IMR-90 (cell line): ENCODE measurements around the gene PRR19. TPM values are rescaled to one million over a fixed set of nuclear protein-coding genes. Genes with fewer than 3 reads are reported as not detected.

Source experiments
- ATAC-seq: fragments of 200-7000 bp; cut with Tn5 transposase; 2 replicates; pipeline ENCODE4 v1.9.1; 2020; ENCODE audit warnings: low read depth, mild to moderate bottlenecking, moderate library complexity
- BruUV-seq: library from RNA; stranded (reverse); fragments of 400-500 nt; replicated peaks from 2 replicates; lab custom pipeline; 2021; lab: Mats Ljungman, UMichigan
- CTCF ChIA-PET: fragments of 300-600 bp; formaldehyde crosslinking; extraction: SDS; loops from one replicate; lab custom pipeline; 2021; ENCODE audit warnings: antibody characterized with exemption; lab: Yijun Ruan, JAX
- POLR2A ChIA-PET: fragments of 300-600 bp; sonication (Branson Sonifier 250); formaldehyde crosslinking; loops from one replicate; lab custom pipeline; 2022; ENCODE audit warnings: antibody characterized with exemption; ENCODE audit not compliant: unreplicated experiment; lab: Charles Lee
- DNase-seq: peaks from one replicate; pipeline ENCODE4 v3.0.0; 2013
- H2AFZ ChIP-seq: replicated peaks from 2 replicates; pipeline ENCODE3; 2013; ENCODE audit warnings: low read length, mild to moderate bottlenecking; ENCODE audit not compliant: poor library complexity
- H2AK5ac ChIP-seq: 2 replicates; pipeline ENCODE4 v1.6.1; 2013; ENCODE audit warnings: low read depth, low read length, inconsistent platforms
- H2AK9ac ChIP-seq: replicated peaks from 2 replicates; pipeline ENCODE3; 2013; ENCODE audit warnings: mild to moderate bottlenecking, low read depth, low read length, moderate library complexity; ENCODE audit not compliant: poor library complexity
- H2BK120ac ChIP-seq: 2 replicates; pipeline ENCODE4 v1.6.1; 2013; ENCODE audit warnings: low read depth, low read length, inconsistent platforms
- H2BK15ac ChIP-seq: 3 replicates; pipeline ENCODE4 v1.6.1; 2013; ENCODE audit warnings: low read depth, low read length, inconsistent platforms
- H2BK20ac ChIP-seq: 2 replicates; pipeline ENCODE4 v1.6.1; 2013; ENCODE audit warnings: low read depth, mild to moderate bottlenecking, inconsistent platforms, low read length, moderate library complexity
- H2BK5ac ChIP-seq: 2 replicates; pipeline ENCODE4 v1.6.1; 2013; ENCODE audit warnings: mild to moderate bottlenecking, low read depth, low read length, inconsistent platforms; ENCODE audit not compliant: poor library complexity, severe bottlenecking
- H3K14ac ChIP-seq: replicated peaks from 2 replicates; pipeline ENCODE4 v1.6.1; 2013; ENCODE audit warnings: low read depth, low read length, inconsistent platforms
- H3K18ac ChIP-seq: 2 replicates; pipeline ENCODE4 v1.6.1; 2013; ENCODE audit warnings: low read depth, low read length, control low read depth
- H3K23ac ChIP-seq: 2 replicates; pipeline ENCODE4 v1.6.1; 2013; ENCODE audit warnings: low read depth, low read length, inconsistent platforms
- H3K27ac ChIP-seq: 2 replicates; pipeline ENCODE4 v1.5.1; 2013; ENCODE audit warnings: mild to moderate bottlenecking, control low read depth, low read length; ENCODE audit not compliant: insufficient read depth
- H3K27me3 ChIP-seq: 2 replicates; pipeline ENCODE4 v1.6.1; 2013; ENCODE audit warnings: low read length; ENCODE audit not compliant: control insufficient read depth, insufficient read depth
- H3K36me3 ChIP-seq: 2 replicates; pipeline ENCODE4 v1.6.1; 2013; ENCODE audit warnings: low read length, mixed read lengths; ENCODE audit not compliant: control insufficient read depth, insufficient read depth
- H3K4ac ChIP-seq: 2 replicates; pipeline ENCODE4 v1.6.1; 2013; ENCODE audit warnings: low read depth, low read length, inconsistent platforms
- H3K4me1 ChIP-seq: 2 replicates; pipeline ENCODE4 v1.6.1; 2013; ENCODE audit warnings: low read length, mixed read lengths; ENCODE audit not compliant: control insufficient read depth, insufficient read depth
- H3K4me2 ChIP-seq: 2 replicates; pipeline ENCODE4 v1.6.1; 2013; ENCODE audit warnings: low read depth, mild to moderate bottlenecking, control low read depth, low read length, moderate library complexity
- H3K4me3 ChIP-seq: 2 replicates; pipeline ENCODE4 v1.5.1; 2013; ENCODE audit warnings: low read depth, mild to moderate bottlenecking, control low read depth, low read length, moderate library complexity; ENCODE audit not compliant: insufficient read depth
- H3K56ac ChIP-seq: 2 replicates; pipeline ENCODE4 v1.6.1; 2013; ENCODE audit warnings: low read length, inconsistent platforms; ENCODE audit not compliant: insufficient read depth; ENCODE audit errors: extremely low read depth
- H3K79me1 ChIP-seq, 2 experiments: 2 replicates each; pipeline ENCODE4 v1.6.1; 2013; ENCODE audit warnings: low read length in 2 of 2, inconsistent platforms in 1 of 2, low read depth in 1 of 2
- H3K9ac ChIP-seq: 2 replicates; pipeline ENCODE4 v1.6.1; 2013; ENCODE audit warnings: low read depth, low read length, control low read depth
- H3K9me1 ChIP-seq: 2 replicates; pipeline ENCODE4 v1.6.1; 2013; ENCODE audit warnings: low read length, inconsistent platforms; ENCODE audit not compliant: insufficient read depth
- H3K9me3 ChIP-seq: 2 replicates; pipeline ENCODE4 v1.6.1; 2013; ENCODE audit warnings: low read length; ENCODE audit not compliant: control insufficient read depth, insufficient read depth
- H4K20me1 ChIP-seq: 2 replicates; pipeline ENCODE4 v1.6.1; 2013; ENCODE audit warnings: low read length, inconsistent platforms; ENCODE audit not compliant: insufficient read depth
- H4K5ac ChIP-seq: 2 replicates; pipeline ENCODE4 v1.6.1; 2013; ENCODE audit warnings: mild to moderate bottlenecking, low read depth, low read length, control low read depth
- H4K8ac ChIP-seq, 2 experiments: 2 replicates each; pipeline ENCODE4 v1.6.1; 2013; ENCODE audit warnings: low read depth in 2 of 2, low read length in 2 of 2, control low read depth in 1 of 2, inconsistent platforms in 1 of 2
- H4K91ac ChIP-seq: 2 replicates; pipeline ENCODE4 v1.6.1; 2013; ENCODE audit warnings: low read depth, low read length, inconsistent platforms; ENCODE audit not compliant: insufficient read depth
- BHLHE40 ChIP-seq: fragments of 150-350 bp; IDR thresholded peaks from 2 replicates; pipeline ENCODE4 v1.6.1; 2016; ENCODE audit warnings: mild to moderate bottlenecking, low read depth, low read length
- CEBPB ChIP-seq: IDR thresholded peaks from 2 replicates; pipeline ENCODE4 v1.6.1; 2012; ENCODE audit warnings: low read depth, low read length, improper control_type of control experiment
- CHD1 ChIP-seq: IDR thresholded peaks from 2 replicates; pipeline ENCODE4 v1.6.1; 2012; ENCODE audit warnings: low read depth, low read length, improper control_type of control experiment
- CTCF ChIP-seq: conservative IDR thresholded peaks from 2 replicates; pipeline ENCODE4 v1.5.1; 2012; ENCODE audit warnings: mild to moderate bottlenecking, low read depth, low read length, improper control_type of control experiment
- ELK1 ChIP-seq: fragments of 150-350 bp; IDR thresholded peaks from 2 replicates; pipeline ENCODE4 v1.6.1; 2016; ENCODE audit warnings: low read depth, mild to moderate bottlenecking, low read length, moderate library complexity, borderline replicate concordance
- FOS ChIP-seq: fragments of 150-350 bp; IDR thresholded peaks from 2 replicates; pipeline ENCODE4 v1.6.1; 2016; ENCODE audit warnings: low read depth, low read length
- MAFK ChIP-seq: IDR thresholded peaks from 2 replicates; pipeline ENCODE4 v1.6.1; 2012; ENCODE audit warnings: low read depth, low read length, improper control_type of control experiment
- MAZ ChIP-seq: IDR thresholded peaks from 2 replicates; pipeline ENCODE4 v1.6.1; 2012; ENCODE audit warnings: low read depth, mild to moderate bottlenecking, low read length, improper control_type of control experiment, moderate library complexity, borderline replicate concordance
- MXI1 ChIP-seq: IDR thresholded peaks from 2 replicates; pipeline ENCODE4 v1.6.1; 2012; ENCODE audit warnings: low read depth, mild to moderate bottlenecking, low read length, moderate library complexity, borderline replicate concordance
- NFE2L2 ChIP-seq: fragments of 150-350 bp; IDR thresholded peaks from 2 replicates; pipeline ENCODE4 v1.6.1; 2016; ENCODE audit warnings: low read depth, mild to moderate bottlenecking, low read length
- POLR2A ChIP-seq: IDR thresholded peaks from 2 replicates; pipeline ENCODE4 v1.6.1; 2012; ENCODE audit warnings: mild to moderate bottlenecking, low read depth, low read length
- RAD21 ChIP-seq: IDR thresholded peaks from 2 replicates; pipeline ENCODE4 v1.6.1; 2012; ENCODE audit warnings: low read length, improper control_type of control experiment
- RCOR1 ChIP-seq: IDR thresholded peaks from 2 replicates; pipeline ENCODE4 v1.6.1; 2012; ENCODE audit warnings: mild to moderate bottlenecking, low read length, improper control_type of control experiment; ENCODE audit not compliant: insufficient replicate concordance
- RFX5 ChIP-seq: IDR thresholded peaks from 2 replicates; pipeline ENCODE4 v1.8.0; 2012; ENCODE audit warnings: low read depth, mild to moderate bottlenecking, low read length, moderate library complexity
- SMC3 ChIP-seq: fragments of 150-350 bp; IDR thresholded peaks from 2 replicates; pipeline ENCODE4 v1.6.1; 2016; ENCODE audit warnings: low read depth, mild to moderate bottlenecking, antibody characterized with exemption, low read length, moderate library complexity
- USF2 ChIP-seq: fragments of 150-350 bp; IDR thresholded peaks from 2 replicates; pipeline ENCODE4 v1.6.1; 2017; ENCODE audit warnings: mild to moderate bottlenecking, antibody characterized with exemption, low read length, low read depth
- WGBS, 2 experiments: methylation state at CpG; one replicate each; pipeline versions ENCODE4 v1.1.5 to v1.1.7; 2013; ENCODE audit warnings: missing lambda C conversion rate in 2 of 2; ENCODE audit not compliant: insufficient read length in 1 of 2; ENCODE audit errors: extremely low coverage in 2 of 2; 5-methylcytosine and 5-hydroxymethylcytosine counted together
- dilution Hi-C: fragments of 300-500 bp; cut with HindIII; formaldehyde crosslinking; loops from one replicate; pipeline ENCODE4 v1.14.3; 2018; ENCODE audit warnings: low sequenced_read_pairs; ENCODE audit not compliant: unreplicated experiment
- in situ Hi-C: fragments of 300-500 bp; cut with MboI; formaldehyde crosslinking; loops from 3 replicates; pipeline ENCODE4 v1.14.3; 2019; ENCODE audit warnings: low sequenced_read_pairs, inconsistent platforms, mixed read lengths
- intact Hi-C: fragments of 100-400 bp; cut with micrococcal nuclease; formaldehyde crosslinking; loops from 2 replicates; pipeline ENCODE4 v1.10.0; 2022
- polyA plus RNA-seq, 3 experiments: library from polyadenylated mRNA; depleted of rRNA; stranded (reverse); fragments of >200 nt; gene quantifications; 2 replicates each; pipeline ENCODE4 v1.2.3, GENCODE V29; 2012; ENCODE audit warnings: low replicate concordance in 1 of 3
- total RNA-seq: library from RNA; depleted of rRNA; stranded (reverse); fragments of >200 nt; gene quantifications from 2 replicates; pipeline ENCODE4 v1.2.3, GENCODE V29; 2012

PRR19 gene
- total and polyA plus RNA-seq, 2 of the 4 experiments (the other 2 are of a cell fraction), result 0.36 to 1.6 TPM

- Histone ChIP-seq H3K36me3 (no peaks in the 10 kb centered on the region), H3K9me3 (no peaks in the 10 kb centered on the region), H4K5ac (no peak overlapping the region), H3K4me1 (no peaks in the 10 kb centered on the region), H3K27me3 (peaks cover 19% of the 10 kb centered on the region), H3K27ac (no peak overlapping the region), H2BK5ac (no peak overlapping the region), H3K4ac (no peak overlapping the region), H2AK5ac (no peak overlapping the region), H3K23ac (no peak overlapping the region), H3K9ac (no peak overlapping the region), H3K4me2 (no peak overlapping the region), H2AFZ (no peak overlapping the region), H3K56ac (no peak overlapping the region), H3K9me1 (peaks cover 4% of the 10 kb centered on the region; the same call in 1 of the 2 replicates), H3K79me1 (no peaks in the 10 kb centered on the region), H3K4me3 (no peak overlapping the region), H4K20me1 (no peaks in the 10 kb centered on the region; the same call in 1 of the 2 replicates), H3K14ac (no peak overlapping the region), H3K18ac (no peak overlapping the region), H2AK9ac (no peak overlapping the region), H2BK20ac (no peak overlapping the region), H2BK15ac (no peak overlapping the region), H4K91ac (no peak overlapping the region), H4K8ac (no peak overlapping the region), H2BK120ac (no peak overlapping the region)
- no peak for DNase-seq
- in situ Hi-C loops, result no loop called here
- POLR2A ChIA-PET, result no interaction called here
- CTCF ChIA-PET, result no interaction called here
- TF ChIP-seq RCOR1, result no peak
- no peak for TF ChIP-seq MXI1
- TF ChIP-seq CHD1, result no peak
- no peak for TF ChIP-seq CEBPB
- TF ChIP-seq MAZ, result no peak
- no peak for TF ChIP-seq NFE2L2
- no peak for TF ChIP-seq FOS
- TF ChIP-seq ELK1, result no peak
- no peak for TF ChIP-seq USF2
- no peak for TF ChIP-seq BHLHE40
- TF ChIP-seq CTCF, result no peak
- TF ChIP-seq MAFK, result no peak
- TF ChIP-seq POLR2A, result no peak
- no peak for TF ChIP-seq SMC3
- no peak for TF ChIP-seq RFX5
- no peak for TF ChIP-seq RAD21
- BruUV-seq, result no TSS peak
- no peak for ATAC-seq
- intact Hi-C loops, result no loop called here
- WGBS, 2 experiments, result 69% methylated on average over 5 of the region's 14 CpGs; no CpG with 5 or more reads in 1 of the 2 experiments
- dilution Hi-C loops, result no loop called here
These were observed 7.8 kb downstream of the PRR19 start for GRCh38 chr19:42309686-42310085.
